Liver (tissue), 3 donors: ENCODE results near the gene STEAP3.

Experiments
- EGR1 ChIP-seq, 2 donors: IDR thresholded peaks; 2 replicates each; pipeline ENCODE4 v1.6.1; 2016 to 2018; ENCODE audit warnings: antibody characterized with exemption in 2 of 2, low read depth in 2 of 2
- GABPA ChIP-seq, 2 donors: IDR thresholded peaks in 1 of 2; conservative IDR thresholded peaks in 1 of 2; 2 replicates each; pipeline ENCODE4 v1.6.1; 2016; ENCODE audit warnings: antibody characterized with exemption in 2 of 2, mild to moderate bottlenecking in 1 of 2, moderate library complexity in 1 of 2
- RAD21 ChIP-seq, 2 donors: IDR thresholded peaks; 2 replicates each; pipeline ENCODE4 v1.6.1; 2016; ENCODE audit warnings: antibody characterized with exemption in 2 of 2, mild to moderate bottlenecking in 2 of 2
- SP1 ChIP-seq: IDR thresholded peaks from 2 replicates; pipeline ENCODE4 v1.6.1; 2018; ENCODE audit warnings: antibody characterized with exemption, mild to moderate bottlenecking
- TAF1 ChIP-seq: conservative IDR thresholded peaks from 2 replicates; pipeline ENCODE4 v1.6.1; 2016; ENCODE audit warnings: antibody characterized with exemption, mild to moderate bottlenecking
- YY1 ChIP-seq: IDR thresholded peaks from 2 replicates; pipeline ENCODE4 v1.6.1; 2016; ENCODE audit warnings: antibody characterized with exemption, mild to moderate bottlenecking
- TF ChIP-seq, protein P1 (sequence below): fragments of 150-350 bp; IDR thresholded peaks from 2 replicates; pipeline ENCODE4 v1.5.1; 2017; ENCODE audit warnings: improper control_type of control experiment, low read depth, low read length; ENCODE audit not compliant: missing input control
- TF ChIP-seq, protein P2 (sequence below): IDR thresholded peaks from 2 replicates; pipeline ENCODE4 v1.6.1; 2016; ENCODE audit warnings: antibody characterized with exemption
- TF ChIP-seq, protein P3 (sequence below): IDR thresholded peaks from 2 replicates; pipeline ENCODE4 v1.6.1; 2016; ENCODE audit warnings: antibody characterized with exemption, mild to moderate bottlenecking
- TF ChIP-seq, protein P4 (sequence below): IDR thresholded peaks from 2 replicates; pipeline ENCODE4 v1.6.1; 2016; ENCODE audit warnings: antibody characterized with exemption
- donor health status: healthy.
- donor health status: healthy.

DNA sequence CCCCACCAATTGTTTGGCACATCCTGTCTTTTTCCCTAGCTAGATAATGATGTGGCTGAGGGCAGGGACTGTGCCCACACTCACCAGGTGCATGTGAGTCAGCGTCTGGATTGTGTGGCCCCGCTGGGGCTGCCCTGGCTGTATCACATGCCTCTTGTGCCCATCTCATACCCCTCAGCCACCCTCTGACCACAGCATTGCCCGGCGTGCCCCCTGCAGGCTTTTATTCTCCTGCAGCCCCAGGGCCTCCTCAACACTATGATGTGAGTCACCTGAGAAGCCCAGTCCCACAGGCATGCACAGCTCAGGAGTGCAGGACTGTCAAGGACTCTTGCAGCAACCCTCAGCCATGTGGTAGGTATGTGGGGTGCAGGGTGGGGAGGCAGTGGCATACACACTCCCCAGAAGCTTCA is 14.8 kb upstream of the STEAP3 start:
- TF ChIP-seq, protein P1, sequence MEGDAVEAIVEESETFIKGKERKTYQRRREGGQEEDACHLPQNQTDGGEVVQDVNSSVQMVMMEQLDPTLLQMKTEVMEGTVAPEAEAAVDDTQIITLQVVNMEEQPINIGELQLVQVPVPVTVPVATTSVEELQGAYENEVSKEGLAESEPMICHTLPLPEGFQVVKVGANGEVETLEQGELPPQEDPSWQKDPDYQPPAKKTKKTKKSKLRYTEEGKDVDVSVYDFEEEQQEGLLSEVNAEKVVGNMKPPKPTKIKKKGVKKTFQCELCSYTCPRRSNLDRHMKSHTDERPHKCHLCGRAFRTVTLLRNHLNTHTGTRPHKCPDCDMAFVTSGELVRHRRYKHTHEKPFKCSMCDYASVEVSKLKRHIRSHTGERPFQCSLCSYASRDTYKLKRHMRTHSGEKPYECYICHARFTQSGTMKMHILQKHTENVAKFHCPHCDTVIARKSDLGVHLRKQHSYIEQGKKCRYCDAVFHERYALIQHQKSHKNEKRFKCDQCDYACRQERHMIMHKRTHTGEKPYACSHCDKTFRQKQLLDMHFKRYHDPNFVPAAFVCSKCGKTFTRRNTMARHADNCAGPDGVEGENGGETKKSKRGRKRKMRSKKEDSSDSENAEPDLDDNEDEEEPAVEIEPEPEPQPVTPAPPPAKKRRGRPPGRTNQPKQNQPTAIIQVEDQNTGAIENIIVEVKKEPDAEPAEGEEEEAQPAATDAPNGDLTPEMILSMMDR, result no peak
- TF ChIP-seq TAF1 (no peak), RAD21 (IDR thresholded peaks at IDR 0.05) (no peak), SP1 (no peak), GABPA (IDR thresholded peaks at IDR 0.05 in 1 of 2, conservative IDR thresholded peaks at IDR 0.05 in 1 of 2) (no peak), EGR1 (IDR thresholded peaks at IDR 0.05; ENCODE audit: low read depth in 2 of 2) (no peak), YY1 (no peak)
- TF ChIP-seq, protein P2, sequence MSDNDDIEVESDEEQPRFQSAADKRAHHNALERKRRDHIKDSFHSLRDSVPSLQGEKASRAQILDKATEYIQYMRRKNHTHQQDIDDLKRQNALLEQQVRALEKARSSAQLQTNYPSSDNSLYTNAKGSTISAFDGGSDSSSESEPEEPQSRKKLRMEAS, result no peak
- TF ChIP-seq, protein P3, sequence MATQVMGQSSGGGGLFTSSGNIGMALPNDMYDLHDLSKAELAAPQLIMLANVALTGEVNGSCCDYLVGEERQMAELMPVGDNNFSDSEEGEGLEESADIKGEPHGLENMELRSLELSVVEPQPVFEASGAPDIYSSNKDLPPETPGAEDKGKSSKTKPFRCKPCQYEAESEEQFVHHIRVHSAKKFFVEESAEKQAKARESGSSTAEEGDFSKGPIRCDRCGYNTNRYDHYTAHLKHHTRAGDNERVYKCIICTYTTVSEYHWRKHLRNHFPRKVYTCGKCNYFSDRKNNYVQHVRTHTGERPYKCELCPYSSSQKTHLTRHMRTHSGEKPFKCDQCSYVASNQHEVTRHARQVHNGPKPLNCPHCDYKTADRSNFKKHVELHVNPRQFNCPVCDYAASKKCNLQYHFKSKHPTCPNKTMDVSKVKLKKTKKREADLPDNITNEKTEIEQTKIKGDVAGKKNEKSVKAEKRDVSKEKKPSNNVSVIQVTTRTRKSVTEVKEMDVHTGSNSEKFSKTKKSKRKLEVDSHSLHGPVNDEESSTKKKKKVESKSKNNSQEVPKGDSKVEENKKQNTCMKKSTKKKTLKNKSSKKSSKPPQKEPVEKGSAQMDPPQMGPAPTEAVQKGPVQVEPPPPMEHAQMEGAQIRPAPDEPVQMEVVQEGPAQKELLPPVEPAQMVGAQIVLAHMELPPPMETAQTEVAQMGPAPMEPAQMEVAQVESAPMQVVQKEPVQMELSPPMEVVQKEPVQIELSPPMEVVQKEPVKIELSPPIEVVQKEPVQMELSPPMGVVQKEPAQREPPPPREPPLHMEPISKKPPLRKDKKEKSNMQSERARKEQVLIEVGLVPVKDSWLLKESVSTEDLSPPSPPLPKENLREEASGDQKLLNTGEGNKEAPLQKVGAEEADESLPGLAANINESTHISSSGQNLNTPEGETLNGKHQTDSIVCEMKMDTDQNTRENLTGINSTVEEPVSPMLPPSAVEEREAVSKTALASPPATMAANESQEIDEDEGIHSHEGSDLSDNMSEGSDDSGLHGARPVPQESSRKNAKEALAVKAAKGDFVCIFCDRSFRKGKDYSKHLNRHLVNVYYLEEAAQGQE, result no peak
- TF ChIP-seq, protein P4, sequence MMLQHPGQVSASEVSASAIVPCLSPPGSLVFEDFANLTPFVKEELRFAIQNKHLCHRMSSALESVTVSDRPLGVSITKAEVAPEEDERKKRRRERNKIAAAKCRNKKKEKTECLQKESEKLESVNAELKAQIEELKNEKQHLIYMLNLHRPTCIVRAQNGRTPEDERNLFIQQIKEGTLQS, result no peak
